Lung (tissue), 12 donors: ENCODE measurements around the gene ZKSCAN5. TPM values are rescaled to one million over a fixed set of nuclear protein-coding genes. Genes with fewer than 3 reads are reported as not detected.

Source experiments
- ATAC-seq: fragments of 200-7000 bp; cut with Tn5 transposase; one replicate; pipeline ENCODE4 v1.9.1; 2020; ENCODE audit warnings: moderate number of reproducible peaks; ENCODE audit not compliant: insufficient read depth, low FRiP score
- DNase-seq, 3 donors: peaks; one replicate each; pipeline ENCODE4 v3.0.0-alpha.2; 2013 to 2017
- H3K27ac ChIP-seq, 2 donors: one replicate each; pipeline ENCODE4 v1.5.1; 2013; ENCODE audit warnings: mild to moderate bottlenecking in 2 of 2, moderate library complexity in 2 of 2, control low read depth in 1 of 2, inconsistent platforms in 1 of 2, low read depth in 1 of 2, low read length in 1 of 2
- H3K27me3 ChIP-seq, 3 donors: one replicate each; pipeline ENCODE4 v1.5.1; 2013; ENCODE audit warnings: low read length in 2 of 3; ENCODE audit not compliant: control insufficient read depth in 3 of 3, insufficient read depth in 3 of 3
- H3K36me3 ChIP-seq, 4 donors: one replicate each; pipeline ENCODE4 v1.5.1; 2013; ENCODE audit warnings: low read length in 4 of 4, mild to moderate bottlenecking in 1 of 4, moderate library complexity in 1 of 4; ENCODE audit not compliant: control insufficient read depth in 4 of 4, insufficient read depth in 4 of 4
- H3K4me1 ChIP-seq, 5 donors: one replicate each; pipeline ENCODE4 v1.5.1; 2013; ENCODE audit warnings: low read length in 5 of 5, mild to moderate bottlenecking in 2 of 5, moderate library complexity in 1 of 5; ENCODE audit not compliant: control insufficient read depth in 5 of 5, insufficient read depth in 5 of 5
- H3K4me3 ChIP-seq: one replicate; pipeline ENCODE4 v1.5.1; 2013; ENCODE audit warnings: mild to moderate bottlenecking, control low read depth, moderate library complexity
- H3K9ac ChIP-seq, 2 donors: one replicate each; pipeline ENCODE4 v1.5.1; 2013; ENCODE audit warnings: low read length in 2 of 2, control low read depth in 1 of 2; ENCODE audit not compliant: insufficient read depth in 1 of 2
- H3K9me3 ChIP-seq, 4 donors: one replicate each; pipeline ENCODE4 v1.5.1; 2013; ENCODE audit warnings: low read length in 3 of 4, mild to moderate bottlenecking in 1 of 4, moderate library complexity in 1 of 4; ENCODE audit not compliant: control insufficient read depth in 4 of 4, insufficient read depth in 3 of 4
- WGBS, 2 donors: extraction: QIAGEN DNeasy Blood & Tissue Kit; methylation state at CpG; one replicate each; pipeline ENCODE4 v1.1.7; 2013; 5-methylcytosine and 5-hydroxymethylcytosine counted together
- polyA plus RNA-seq, 2 donors: library from polyadenylated mRNA; stranded (reverse); fragments of 200-250 nt; gene quantifications; one replicate each; pipeline ENCODE4 v1.2.1, GENCODE V29; 2013
- total RNA-seq, 2 donors: library from RNA; depleted of rRNA in 1 of 2; stranded (reverse); fragments of >200 nt in 1 of 2; gene quantifications; one replicate each; pipeline ENCODE4 v1.2.1, GENCODE V29; 2014 to 2021
- TF ChIP-seq, protein P1 (sequence below): IDR thresholded peaks from 2 replicates; pipeline ENCODE4 v1.5.1; 2012; ENCODE audit warnings: mild to moderate bottlenecking; ENCODE audit errors: control extremely low read depth, extremely low read depth
- donor health status: control.
- donor health status: control.
- donor health status: Bipolar disorder and iron deficiency.
- donor health status: healthy.
- donor health status: DM: yes; HTN: yes; CAD: no.

The ZKSCAN5 gene
- total and polyA plus RNA-seq, 4 donors = 3.1 to 9.7 (median 6.2) TPM

DNA sequence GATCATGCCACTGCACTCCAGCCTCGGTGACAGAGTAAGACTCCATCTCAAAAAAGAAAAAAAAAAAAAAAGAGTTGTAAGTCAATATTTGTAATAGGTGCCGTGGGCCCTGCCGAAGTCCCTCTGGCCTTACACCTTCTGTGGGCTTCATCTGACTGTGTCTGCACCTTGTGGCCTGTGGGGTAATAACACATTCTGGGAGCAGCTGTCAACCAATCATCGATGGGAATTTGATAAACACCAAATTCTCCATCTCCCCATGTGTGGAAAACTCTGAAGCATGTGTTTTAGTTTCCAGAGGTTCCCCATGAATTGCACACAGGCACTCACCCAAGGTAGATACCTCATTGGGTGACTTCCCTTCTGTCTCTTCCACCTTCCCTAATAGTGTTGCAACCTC is 15.2 kb upstream of the ZKSCAN5 start:
- TF ChIP-seq, protein P1, sequence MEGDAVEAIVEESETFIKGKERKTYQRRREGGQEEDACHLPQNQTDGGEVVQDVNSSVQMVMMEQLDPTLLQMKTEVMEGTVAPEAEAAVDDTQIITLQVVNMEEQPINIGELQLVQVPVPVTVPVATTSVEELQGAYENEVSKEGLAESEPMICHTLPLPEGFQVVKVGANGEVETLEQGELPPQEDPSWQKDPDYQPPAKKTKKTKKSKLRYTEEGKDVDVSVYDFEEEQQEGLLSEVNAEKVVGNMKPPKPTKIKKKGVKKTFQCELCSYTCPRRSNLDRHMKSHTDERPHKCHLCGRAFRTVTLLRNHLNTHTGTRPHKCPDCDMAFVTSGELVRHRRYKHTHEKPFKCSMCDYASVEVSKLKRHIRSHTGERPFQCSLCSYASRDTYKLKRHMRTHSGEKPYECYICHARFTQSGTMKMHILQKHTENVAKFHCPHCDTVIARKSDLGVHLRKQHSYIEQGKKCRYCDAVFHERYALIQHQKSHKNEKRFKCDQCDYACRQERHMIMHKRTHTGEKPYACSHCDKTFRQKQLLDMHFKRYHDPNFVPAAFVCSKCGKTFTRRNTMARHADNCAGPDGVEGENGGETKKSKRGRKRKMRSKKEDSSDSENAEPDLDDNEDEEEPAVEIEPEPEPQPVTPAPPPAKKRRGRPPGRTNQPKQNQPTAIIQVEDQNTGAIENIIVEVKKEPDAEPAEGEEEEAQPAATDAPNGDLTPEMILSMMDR = no peak
- ATAC-seq = no peak
- Histone ChIP-seq H3K9ac (no peak overlapping the region), H3K27ac (no peak overlapping the region), H3K4me1 (no peaks in the 10 kb centered on the region), H3K4me3 (no peak overlapping the region), H3K27me3 (no peaks in the 10 kb centered on the region), H3K9me3 (peaks cover 0 to 11% (median 5%) of the 10 kb centered on the region in 4 donors), H3K36me3 (peaks cover 15 to 20% (median 18%) of the 10 kb centered on the region in 4 donors)
- DNase-seq = no peak
- WGBS, 2 donors = 85 to 93% methylated on average over 4 of the region's 4 CpGs

DNA sequence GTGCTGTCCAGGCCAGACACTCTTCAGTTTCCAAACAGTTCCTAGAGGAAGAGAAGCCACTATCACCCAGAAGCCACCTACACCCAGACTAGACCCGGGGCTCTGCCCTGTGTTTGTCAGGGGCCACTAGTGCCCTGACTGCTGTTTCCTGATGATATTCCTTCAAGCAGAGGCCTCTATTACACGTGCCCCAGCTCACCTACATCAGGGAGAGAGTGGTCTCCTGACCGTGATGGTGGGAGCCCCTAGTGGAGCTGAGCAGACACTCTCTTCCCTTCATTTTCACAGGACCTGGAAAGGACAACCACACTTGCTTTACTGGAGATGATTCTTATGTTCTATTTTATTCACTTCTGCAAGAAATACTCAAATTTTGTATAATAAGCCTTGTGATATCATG is 13.6 kb upstream of the ZKSCAN5 start:
- 68 to 78% methylated on average over 3 of the region's 3 CpGs for WGBS, 2 donors
- Histone ChIP-seq H3K9ac (no peak overlapping the region), H3K9me3 (peaks cover 0 to 14% (median 7%) of the 10 kb centered on the region in 4 donors), H3K36me3 (peaks cover 22 to 26% (median 24%) of the 10 kb centered on the region in 4 donors), H3K27ac (no peak overlapping the region), H3K27me3 (no peaks in the 10 kb centered on the region), H3K4me3 (no peak overlapping the region), H3K4me1 (no peaks in the 10 kb centered on the region)
- ATAC-seq (no peak), DNase-seq (no peak)
- TF ChIP-seq, protein P1 = no peak

DNA sequence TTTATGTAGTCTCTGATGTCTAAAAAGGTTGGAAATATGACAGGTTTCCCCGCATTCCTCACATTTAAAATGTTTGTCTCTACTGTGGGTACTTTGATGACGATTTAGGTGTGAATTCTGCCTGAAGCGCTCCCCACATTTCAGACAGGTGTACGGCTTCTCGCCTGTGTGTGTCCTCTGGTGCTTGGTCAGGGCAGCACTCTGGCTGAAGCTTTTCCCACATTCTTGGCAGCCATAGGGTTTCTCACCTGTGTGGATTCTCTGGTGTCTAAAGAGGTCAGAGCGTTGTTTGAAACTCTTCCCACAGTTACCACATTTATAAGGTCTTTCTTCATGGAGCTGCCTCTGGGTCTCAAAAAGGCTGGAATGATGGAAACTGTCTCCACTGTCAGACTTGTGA is 10.6 kb upstream of the ZKSCAN5 start:
- no peak overlapping the region for H3K4me3 ChIP-seq
- 97 to 98% methylated on average over 6 of the region's 6 CpGs for WGBS, 2 donors
- no peaks in the 10 kb centered on the region for H3K27me3 ChIP-seq
- DNase-seq = no peak
- no peak overlapping the region for H3K27ac ChIP-seq
- TF ChIP-seq, protein P1 = no peak
- H3K4me1 ChIP-seq = peaks cover 2 to 10% (median 10%) of the 10 kb centered on the region in 5 donors
- peaks cover 0 to 17% (median 7%) of the 10 kb centered on the region in 4 donors for H3K9me3 ChIP-seq
- ATAC-seq = no peak
- peaks cover 25 to 34% (median 29%) of the 10 kb centered on the region in 4 donors for H3K36me3 ChIP-seq
- H3K9ac ChIP-seq = no peak overlapping the region
